ENCODE measurements around the gene ZFAND5. TPM values are rescaled to one million over a fixed set of nuclear protein-coding genes. Genes with fewer than 3 reads are reported as not detected.

ZFAND5 gene
- total RNA-seq, 1 experiment from 2014 or later, result 227 TPM

DNA sequence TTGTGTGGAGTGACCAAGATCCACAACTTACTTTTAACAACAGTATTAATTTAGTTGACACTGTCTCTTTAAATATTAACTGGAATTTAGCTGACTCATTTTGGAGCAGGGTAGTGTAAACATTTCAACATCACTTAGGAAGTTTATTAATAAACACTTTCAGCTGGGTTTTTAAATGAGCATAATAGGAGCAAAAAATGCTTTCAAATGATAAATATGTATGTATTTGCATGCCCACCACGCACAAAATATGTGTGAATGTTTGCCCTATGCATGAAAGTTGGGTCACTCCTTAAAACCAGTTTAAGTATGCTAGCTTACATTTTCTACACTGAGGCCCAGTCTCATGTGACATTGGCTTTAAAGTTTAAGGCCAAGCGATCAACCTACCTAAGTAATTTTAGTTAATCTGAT, 2.9 kb downstream of the ZFAND5 start:
- CTCF ChIA-PET, result interaction anchor here (0.6 to 0.8 kb wide), 2 partner anchors 167 to 180 kb away, joined by 3 to 5 read pairs; no protein-coding TSS in a partner anchor

DNA sequence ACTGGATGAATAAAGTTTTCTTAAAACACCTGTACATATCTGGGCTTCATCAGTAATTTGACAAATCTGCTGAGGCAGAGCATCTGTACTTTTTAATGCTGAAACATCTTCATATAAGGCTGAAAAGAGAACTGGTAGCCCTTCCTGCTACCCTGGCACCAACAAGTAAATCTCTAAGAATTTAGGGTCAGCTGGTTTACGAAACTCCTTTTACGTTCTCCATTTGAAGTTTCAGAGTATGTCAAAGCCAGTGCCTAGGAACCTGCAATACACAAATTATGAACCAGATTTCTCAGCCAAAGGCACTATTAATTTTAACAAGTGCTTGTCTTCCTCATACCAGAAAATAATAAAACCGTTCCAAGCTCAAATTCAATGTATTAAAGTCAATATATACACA, 3.8 kb downstream of the ZFAND5 start:
- Histone ChIP-seq H4K20me1 (ENCODE audit: insufficient read depth) (peaks cover 75% of the 10 kb centered on the region), H3K9me3 (ENCODE audit: insufficient read depth, low read depth) (no peaks in the 10 kb centered on the region), H3K27ac (peak overlapping the region; percentile 100), H3K79me2 (ENCODE audit: low read depth) (peaks cover 87% of the 10 kb centered on the region), H3K27me3 (ENCODE audit: insufficient read depth, low read depth) (no peaks in the 10 kb centered on the region), H3K4me1 (replicated peaks; ENCODE audit: insufficient read depth) (peaks cover 52% of the 10 kb centered on the region), H3K4me2 (peak overlapping the region; percentile 99), H3F3A (ENCODE audit: insufficient read depth, low read depth) (peaks cover 52% of the 10 kb centered on the region), H2AFZ (no peak overlapping the region), H3K4me3 (peak overlapping the region; percentile 96), H3K9me2 (ENCODE audit: insufficient read depth) (no peaks in the 10 kb centered on the region), H3K36me3 (ENCODE audit: low read depth) (peaks cover 77% of the 10 kb centered on the region)
- no peak for DNase-seq
- no peak for TF ChIP-seq EZH2 (IDR thresholded peaks at IDR 0.05; ENCODE audit: low read depth)
- TF ChIP-seq, protein P1, sequence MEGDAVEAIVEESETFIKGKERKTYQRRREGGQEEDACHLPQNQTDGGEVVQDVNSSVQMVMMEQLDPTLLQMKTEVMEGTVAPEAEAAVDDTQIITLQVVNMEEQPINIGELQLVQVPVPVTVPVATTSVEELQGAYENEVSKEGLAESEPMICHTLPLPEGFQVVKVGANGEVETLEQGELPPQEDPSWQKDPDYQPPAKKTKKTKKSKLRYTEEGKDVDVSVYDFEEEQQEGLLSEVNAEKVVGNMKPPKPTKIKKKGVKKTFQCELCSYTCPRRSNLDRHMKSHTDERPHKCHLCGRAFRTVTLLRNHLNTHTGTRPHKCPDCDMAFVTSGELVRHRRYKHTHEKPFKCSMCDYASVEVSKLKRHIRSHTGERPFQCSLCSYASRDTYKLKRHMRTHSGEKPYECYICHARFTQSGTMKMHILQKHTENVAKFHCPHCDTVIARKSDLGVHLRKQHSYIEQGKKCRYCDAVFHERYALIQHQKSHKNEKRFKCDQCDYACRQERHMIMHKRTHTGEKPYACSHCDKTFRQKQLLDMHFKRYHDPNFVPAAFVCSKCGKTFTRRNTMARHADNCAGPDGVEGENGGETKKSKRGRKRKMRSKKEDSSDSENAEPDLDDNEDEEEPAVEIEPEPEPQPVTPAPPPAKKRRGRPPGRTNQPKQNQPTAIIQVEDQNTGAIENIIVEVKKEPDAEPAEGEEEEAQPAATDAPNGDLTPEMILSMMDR (conservative IDR thresholded peaks at IDR 0.05), result no peak
- intact Hi-C loops (cut with micrococcal nuclease; ENCODE audit: unreplicated experiment), result loop anchor here (5.0 kb wide), 2 partner anchors 216 to 461 kb away; no protein-coding TSS in a partner anchor
- ChIA-PET POLR2A (ENCODE audit: unreplicated experiment) (interaction anchor here (0.5 to 1.5 kb wide), 4 partner anchors 8 to 172 kb away, joined by 3 to 14 read pairs (median 5); no protein-coding TSS in a partner anchor), CTCF (no interaction called here)
- BruUV-seq (replicated peaks), result no TSS peak

More for the DNA sequence above, 2.9 kb downstream of the ZFAND5 start:
- H3F3A ChIP-seq (ENCODE audit: insufficient read depth, low read depth), result peaks cover 43% of the 10 kb centered on the region
- no TSS peak for BruUV-seq (replicated peaks)
- H3K9me3 ChIP-seq (ENCODE audit: insufficient read depth, low read depth), result no peaks in the 10 kb centered on the region
- peaks cover 66% of the 10 kb centered on the region for H4K20me1 ChIP-seq (ENCODE audit: insufficient read depth)
- peaks cover 58% of the 10 kb centered on the region for H3K4me1 ChIP-seq (replicated peaks; ENCODE audit: insufficient read depth)
- H3K4me3 ChIP-seq, result peak overlapping the region; percentile 96
- H3K79me2 ChIP-seq (ENCODE audit: low read depth), result peaks cover 78% of the 10 kb centered on the region
- H3K4me2 ChIP-seq, result peak overlapping the region; percentile 99
- intact Hi-C loops (cut with micrococcal nuclease; ENCODE audit: unreplicated experiment), result loop anchor here (2.0 to 5.0 kb wide), 3 partner anchors 47 to 460 kb away; no protein-coding TSS in a partner anchor
- TF ChIP-seq EZH2 (IDR thresholded peaks at IDR 0.05; ENCODE audit: low read depth), result no peak
- TF ChIP-seq, protein P1 (conservative IDR thresholded peaks at IDR 0.05), result no peak
- DNase-seq, result no peak
- H3K27me3 ChIP-seq (ENCODE audit: insufficient read depth, low read depth), result no peaks in the 10 kb centered on the region
- peak overlapping the region; percentile 100 for H3K27ac ChIP-seq
- H3K36me3 ChIP-seq (ENCODE audit: low read depth), result peaks cover 68% of the 10 kb centered on the region
- POLR2A ChIA-PET (ENCODE audit: unreplicated experiment), result interaction anchor here (0.5 to 1.5 kb wide), 15 partner anchors 9 to 676 kb away, joined by 3 to 14 read pairs (median 5); no protein-coding TSS in a partner anchor
- H3K9me2 ChIP-seq (ENCODE audit: insufficient read depth), result no peaks in the 10 kb centered on the region
- no peak overlapping the region for H2AFZ ChIP-seq

DNA sequence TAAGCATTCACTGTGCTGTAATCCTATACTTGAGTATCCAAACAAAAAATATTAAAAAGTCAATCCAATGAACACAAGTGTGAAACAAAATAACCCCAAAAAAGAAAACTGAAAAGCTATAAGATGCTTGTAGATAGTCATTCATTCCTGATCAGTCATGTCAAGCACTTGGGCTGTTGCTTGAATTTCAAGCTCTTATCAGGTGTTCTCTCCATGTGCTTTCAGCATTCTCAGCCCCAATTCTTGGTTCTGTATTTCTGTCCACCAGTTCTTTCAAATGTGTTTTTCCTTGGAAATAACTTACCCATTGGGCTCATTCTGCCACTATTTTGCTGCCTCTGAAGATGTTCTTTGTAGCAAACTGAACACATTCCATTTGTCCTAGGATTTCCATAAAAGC, 4.7 kb downstream of the ZFAND5 start:
- Histone ChIP-seq H3K27me3 (ENCODE audit: insufficient read depth, low read depth) (no peaks in the 10 kb centered on the region), H3K36me3 (ENCODE audit: low read depth) (peaks cover 86% of the 10 kb centered on the region), H3K79me2 (ENCODE audit: low read depth) (peaks cover 96% of the 10 kb centered on the region), H3K27ac (no peak overlapping the region), H3K9me2 (ENCODE audit: insufficient read depth) (no peaks in the 10 kb centered on the region), H3K9me3 (ENCODE audit: insufficient read depth, low read depth) (no peaks in the 10 kb centered on the region), H3K4me1 (replicated peaks; ENCODE audit: insufficient read depth) (peaks cover 47% of the 10 kb centered on the region), H3K4me3 (peak overlapping the region; percentile 96; the same call in 1 of the 2 replicates), H4K20me1 (ENCODE audit: insufficient read depth) (peaks cover 81% of the 10 kb centered on the region), H3F3A (ENCODE audit: insufficient read depth, low read depth) (peaks cover 52% of the 10 kb centered on the region), H2AFZ (no peak overlapping the region), H3K4me2 (peak overlapping the region; percentile 99)
- POLR2A ChIA-PET (ENCODE audit: unreplicated experiment), result no interaction called here
- no peak for DNase-seq
- CTCF ChIA-PET, result interaction anchor here (0.6 kb wide), 1 partner anchor 462 kb away, joined by 5 read pairs; no protein-coding TSS in a partner anchor
- intact Hi-C loops (cut with micrococcal nuclease; ENCODE audit: unreplicated experiment), result loop anchor here (5.0 kb wide), 2 partner anchors 217 to 462 kb away; no protein-coding TSS in a partner anchor
- no TSS peak for BruUV-seq (replicated peaks)
- TF ChIP-seq, protein P1 (conservative IDR thresholded peaks at IDR 0.05), result no peak
- TF ChIP-seq EZH2 (IDR thresholded peaks at IDR 0.05; ENCODE audit: low read depth), result no peak
